ENCODE data around the gene SMCO4.

Gene SMCO4

GRCh38 chr11:93493252-93493897 lies 49.8 kb downstream of the SMCO4 start:
- DNase-seq (ENCODE audit: insufficient read length, low spot score) (no peak), FAIRE-seq (no peak)
- TF ChIP-seq CTCF (IDR thresholded peaks at IDR 0.05; ENCODE audit: insufficient read depth, missing control alignments), result no peak

GRCh38 chr11:93492464-93493251 lies 50.5 kb downstream of the SMCO4 start:
- TF ChIP-seq CTCF (IDR thresholded peaks at IDR 0.05; ENCODE audit: insufficient read depth, missing control alignments), result no peak
- DNase-seq (ENCODE audit: insufficient read length, low spot score), result no peak
- no peak for FAIRE-seq

- no peak for TF ChIP-seq CTCF (IDR thresholded peaks at IDR 0.05; ENCODE audit: insufficient read depth, missing control alignments)
- no peak for DNase-seq (ENCODE audit: insufficient read length, low spot score)
- no peak for FAIRE-seq
These were observed 51.2 kb downstream of the SMCO4 start for GRCh38 chr11:93491973-93492372.

- DNase-seq (ENCODE audit: insufficient read length, low spot score), result no peak
- FAIRE-seq, result no peak
- TF ChIP-seq CTCF (IDR thresholded peaks at IDR 0.05; ENCODE audit: insufficient read depth, missing control alignments), result no peak
These were observed 52.1 kb downstream of the SMCO4 start for GRCh38 chr11:93490996-93491618.

GRCh38 chr11:93489841-93490240 lies 53.4 kb downstream of the SMCO4 start:
- DNase-seq (ENCODE audit: insufficient read length, low spot score) (no peak), FAIRE-seq (no peak)

GRCh38 chr11:93487032-93487483 lies 56.1 kb downstream of the SMCO4 start:
- no peak for TF ChIP-seq CTCF (IDR thresholded peaks at IDR 0.05; ENCODE audit: insufficient read depth, missing control alignments)
- FAIRE-seq, result no peak
- DNase-seq (ENCODE audit: insufficient read length, low spot score), result no peak

More at GRCh38 chr11:93489841-93490240, 53.4 kb downstream of the SMCO4 start:
- TF ChIP-seq CTCF (IDR thresholded peaks at IDR 0.05; ENCODE audit: insufficient read depth, missing control alignments), result no peak
